Pons (tissue), 1 donor: ENCODE measurements around the gene RSPH6A.
A peak's percentile ranks its signal among the peaks of the same experiment; 100 is the strongest.

Source experiments
- DNase-seq: peaks from one replicate; pipeline ENCODE4 v3.0.0-alpha.2; 2016; ENCODE audit warnings: low spot score

Gene RSPH6A

GRCh38 chr19:45814851-45815480 is at the start of gene RSPH6A:
Gene RSPH6A (minus strand): TSS chr19:45815308. CDS start chr19:45815176, 132 bp downstream.
- DNase-seq: no peak

DNA sequence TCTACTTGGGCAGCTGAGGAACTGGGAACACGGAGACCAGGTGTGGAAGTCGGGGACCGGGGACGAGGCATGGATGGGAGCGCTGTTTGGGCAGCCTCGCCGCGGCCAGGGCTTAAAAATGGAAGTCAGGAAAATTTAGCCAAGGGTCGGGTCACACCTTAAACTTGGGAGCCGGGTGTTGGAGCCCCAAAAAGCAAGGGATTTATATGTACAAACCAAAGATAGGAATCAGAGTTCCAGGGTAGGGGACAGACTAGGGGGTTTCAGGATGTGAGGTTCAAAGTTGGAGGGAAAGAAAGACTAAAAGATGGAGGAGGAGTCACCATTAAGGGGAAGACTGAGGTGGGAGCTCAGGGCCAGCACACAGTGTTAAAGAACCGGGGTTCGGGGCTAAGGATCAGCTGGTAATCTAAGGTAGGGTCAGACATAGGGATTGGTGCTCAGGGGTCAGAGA is 49.5 kb upstream of the RSPH6A start:
- DNase-seq: no peak

DNA sequence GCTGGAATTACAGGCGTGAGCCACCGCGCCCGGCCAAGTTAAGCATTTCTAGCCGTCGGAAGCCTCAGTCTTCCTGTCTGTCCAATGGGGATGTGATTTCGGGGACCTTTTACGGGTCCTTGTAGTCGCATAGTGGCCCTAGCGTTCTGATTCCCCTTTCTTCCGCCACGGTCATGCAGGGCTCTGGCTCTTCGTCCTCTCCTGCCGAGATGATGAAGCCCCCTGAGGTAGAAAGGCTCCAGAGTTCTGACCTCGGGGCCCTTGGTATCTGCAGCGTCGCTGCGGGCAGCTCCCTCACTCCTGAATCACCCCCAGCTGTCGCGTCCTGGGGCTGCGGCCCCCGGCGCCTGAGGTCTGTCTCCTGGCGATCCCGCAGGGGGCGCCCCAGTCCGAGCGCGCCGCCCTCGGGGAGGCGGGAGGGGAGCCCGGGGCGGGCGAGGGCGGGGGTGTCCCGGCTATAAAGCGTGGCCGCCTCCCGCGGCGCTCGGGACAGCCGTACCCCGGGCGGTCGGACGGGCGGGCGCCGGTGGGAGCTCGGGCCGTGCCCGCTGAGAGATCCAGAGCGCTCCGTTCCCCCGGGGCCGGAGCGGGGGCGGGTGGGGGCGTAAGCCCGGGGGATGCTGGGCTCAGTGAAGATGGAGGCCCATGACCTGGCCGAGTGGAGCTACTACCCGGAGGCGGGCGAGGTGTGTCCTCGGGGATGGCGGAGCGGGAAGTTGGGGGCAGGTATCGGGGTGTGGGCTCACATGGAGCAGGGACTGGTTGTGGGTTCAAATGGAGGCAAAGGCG is 48.9 kb upstream of the RSPH6A start, which contains the start of gene FOXA3:
Gene FOXA3, plus strand, starts transcription at position 487 of the 789 bp plus-strand sequence. Its CDS starts 131 bp downstream, at position 618.
- DNase-seq: no peak

DNA sequence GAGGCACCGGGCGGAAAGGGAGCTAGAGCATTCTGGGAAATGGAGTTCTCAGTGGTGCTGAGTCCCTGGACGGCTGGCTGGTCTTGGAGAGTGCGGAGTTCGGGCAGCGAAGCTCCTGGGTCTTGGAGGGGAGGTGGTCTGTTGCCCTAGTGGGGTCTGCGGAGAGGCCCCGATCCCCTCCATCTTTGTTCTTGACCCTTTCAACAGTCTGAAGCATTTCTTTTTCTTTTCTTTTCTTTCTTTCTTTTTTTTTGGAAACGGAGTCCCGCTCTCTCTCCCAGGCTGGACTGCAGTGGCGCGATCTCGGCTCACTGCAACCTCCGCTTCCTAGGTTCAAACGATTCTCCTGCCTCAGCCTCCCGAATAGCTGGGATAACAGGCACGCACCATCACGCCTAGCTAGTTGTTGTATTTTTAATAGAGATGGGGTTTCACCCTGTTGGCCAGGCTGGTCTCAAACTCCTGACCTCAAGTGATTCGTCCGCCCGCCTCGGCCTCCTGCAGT is 48.3 kb upstream of the RSPH6A start:
- DNase-seq: no peak

- DNase-seq: peak; percentile 99
Observed at GRCh38 chr19:45862564-45863334, 47.6 kb upstream of the RSPH6A start, which contains the start of gene SYMPK. Gene SYMPK (minus strand): TSS chr19:45863147. CDS start chr19:45854495, 8,652 bp downstream.

GRCh38 chr19:45862271-45862563 is 47.1 kb upstream of the RSPH6A start:
- no peak for DNase-seq

DNA sequence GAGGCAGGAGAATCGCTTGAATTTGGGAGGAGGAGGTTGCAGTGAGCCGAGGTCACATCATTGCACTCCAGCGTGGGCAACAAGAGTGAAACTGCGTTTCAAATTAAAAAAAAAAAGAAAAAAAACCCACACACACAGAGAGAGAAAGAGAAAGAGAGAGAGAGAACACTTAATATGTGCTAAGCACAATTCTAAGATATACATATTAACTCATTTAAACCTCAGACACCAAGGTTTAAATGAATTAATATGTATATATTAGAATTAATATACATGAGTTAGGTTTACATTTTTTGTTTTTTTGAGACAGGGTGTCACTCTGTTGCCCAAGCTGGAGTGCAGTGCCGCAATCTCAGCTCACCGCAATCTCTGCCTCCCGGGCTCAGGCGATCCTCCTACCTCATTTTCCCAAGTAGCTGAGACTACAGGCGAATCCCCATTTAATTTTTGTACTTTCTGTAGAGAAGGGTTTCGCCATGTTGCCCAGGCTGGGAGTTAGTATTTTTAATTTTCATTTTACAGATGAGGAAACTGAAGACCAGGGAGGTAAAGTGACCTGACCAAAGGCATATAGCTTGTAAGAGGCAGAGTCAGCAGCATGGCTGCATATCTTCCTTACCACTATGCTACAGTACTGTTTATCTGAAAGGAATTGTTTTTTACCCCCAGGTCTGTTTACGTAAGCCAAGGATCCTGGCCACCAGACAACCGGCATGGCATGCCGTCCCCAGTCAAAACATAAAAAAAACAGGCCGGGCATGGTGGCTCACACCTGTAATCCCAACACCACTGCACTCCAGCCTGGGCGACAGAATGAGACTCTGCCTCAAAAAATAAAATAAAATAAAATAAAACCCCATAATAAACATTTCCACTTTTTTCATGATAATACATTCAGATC is 45.5 kb upstream of the RSPH6A start:
- no peak for DNase-seq

DNA sequence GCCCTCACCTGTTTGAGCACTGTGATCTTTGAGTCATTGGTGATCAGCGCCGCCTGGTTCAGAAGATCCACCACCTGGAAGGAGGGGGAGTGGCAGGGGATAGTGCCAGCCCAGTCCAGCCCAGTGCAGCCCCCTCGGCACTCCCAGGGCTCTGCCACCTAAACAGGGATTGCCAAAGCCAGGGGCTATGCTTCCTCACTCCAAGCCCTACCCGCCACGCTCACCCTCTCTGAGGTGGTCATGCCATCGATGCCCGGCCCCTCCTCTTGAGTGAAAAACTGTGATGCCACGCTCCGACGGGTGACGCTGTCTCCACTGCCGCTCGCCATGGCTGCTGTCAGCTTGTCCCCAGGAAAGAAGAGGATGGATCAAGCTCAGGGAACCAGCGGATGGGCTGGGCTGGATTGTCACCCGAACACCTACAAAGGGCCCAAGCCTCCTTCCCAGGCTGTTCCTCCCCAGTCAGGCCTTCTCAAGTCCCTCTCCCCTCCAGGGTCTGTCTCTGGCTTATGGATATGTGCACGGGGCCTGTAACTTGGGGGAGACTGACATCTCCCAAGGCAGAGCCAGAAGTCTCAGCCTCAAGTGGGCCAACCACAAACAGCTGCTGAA is 39.2 kb upstream of the RSPH6A start:
- DNase-seq: no peak

DNA sequence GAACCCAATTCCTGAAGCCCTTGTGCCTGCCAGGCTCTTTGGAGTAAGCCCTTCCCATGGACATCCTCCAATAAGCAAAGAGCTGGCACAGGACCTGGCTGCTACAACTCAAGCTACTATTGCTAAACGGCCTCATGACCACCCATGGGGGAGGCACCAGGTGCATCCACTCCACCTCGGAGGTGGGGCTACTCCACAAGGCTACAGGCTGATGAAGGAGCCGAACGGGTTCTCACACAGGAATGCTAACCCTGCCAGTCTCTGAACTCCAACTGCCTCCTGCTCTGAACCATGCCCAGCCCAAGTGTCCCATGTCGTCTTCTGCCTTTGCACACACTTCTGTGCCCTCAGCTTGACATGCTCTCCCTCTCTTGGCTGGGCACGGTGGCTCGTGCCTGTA is 37.9 kb upstream of the RSPH6A start:
- peak; percentile 9 for DNase-seq

- no peak for DNase-seq
Observed at GRCh38 chr19:45852145-45852750, 37.1 kb upstream of the RSPH6A start.

GRCh38 chr19:45848922-45849321 is 33.8 kb upstream of the RSPH6A start:
- DNase-seq: no peak

GRCh38 chr19:45847663-45848062 is 32.6 kb upstream of the RSPH6A start:
- no peak for DNase-seq

DNA sequence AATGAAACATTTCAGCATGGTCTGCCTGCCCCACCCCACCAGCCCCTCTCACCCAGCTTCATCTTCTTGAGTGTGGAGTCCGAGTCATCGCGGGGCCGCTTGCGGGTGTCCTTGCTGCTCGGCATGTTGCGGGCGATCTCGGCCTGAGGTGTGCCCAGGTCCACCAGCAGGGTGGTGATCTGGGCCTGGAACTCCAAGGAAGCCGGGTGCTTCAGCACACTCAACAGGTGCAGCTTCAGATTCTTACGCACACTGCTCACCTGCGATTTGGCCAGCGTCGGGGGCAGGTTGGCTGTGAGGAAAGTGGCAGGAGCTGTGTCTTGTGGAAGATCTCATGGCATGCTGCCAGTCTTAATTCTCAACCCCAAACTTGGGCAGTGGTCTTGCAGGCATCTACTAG is 27.1 kb upstream of the RSPH6A start:
- no peak for DNase-seq

DNA sequence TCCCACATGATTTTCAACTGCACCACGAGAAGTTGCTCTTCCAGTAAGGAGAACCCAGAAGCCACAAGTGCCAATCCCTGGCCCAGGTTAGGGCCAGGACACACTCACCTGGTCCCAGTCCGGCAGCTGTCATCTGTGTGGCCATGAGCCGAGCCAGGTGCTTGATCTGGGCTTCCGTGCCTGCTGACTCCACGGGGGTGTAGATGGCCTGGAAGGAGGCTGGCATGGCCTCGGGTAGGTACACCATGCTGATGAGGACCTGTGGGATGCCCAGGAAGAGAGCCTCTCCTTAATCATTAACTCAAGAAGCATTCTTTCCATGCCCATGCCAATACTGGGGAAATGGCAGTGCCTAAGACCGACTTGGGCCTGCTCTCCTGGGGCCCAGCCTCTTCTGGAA is 19.9 kb upstream of the RSPH6A start:
- no peak for DNase-seq

- no peak for DNase-seq
Observed at GRCh38 chr19:45828945-45829344, 13.8 kb upstream of the RSPH6A start.

DNA sequence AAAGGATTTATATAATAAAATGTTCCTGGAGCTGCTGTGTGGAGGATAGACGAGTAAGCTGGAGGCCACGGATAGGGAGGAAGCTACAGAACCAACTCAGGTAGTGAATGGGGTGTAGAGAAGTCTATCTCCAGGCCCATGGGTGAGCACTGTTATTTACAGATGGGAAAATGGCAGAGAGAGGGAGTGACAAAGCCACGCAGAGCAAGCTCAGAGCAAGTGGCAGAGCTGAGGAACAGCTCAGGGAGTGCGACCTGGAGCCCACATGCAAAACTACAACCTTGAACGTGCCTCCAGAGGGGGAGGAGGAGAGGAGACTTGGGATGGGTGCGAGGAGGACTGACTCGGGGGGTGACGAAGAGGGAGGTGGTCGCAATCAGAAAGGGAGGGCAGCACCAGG is 13.4 kb upstream of the RSPH6A start:
- no peak for DNase-seq

DNA sequence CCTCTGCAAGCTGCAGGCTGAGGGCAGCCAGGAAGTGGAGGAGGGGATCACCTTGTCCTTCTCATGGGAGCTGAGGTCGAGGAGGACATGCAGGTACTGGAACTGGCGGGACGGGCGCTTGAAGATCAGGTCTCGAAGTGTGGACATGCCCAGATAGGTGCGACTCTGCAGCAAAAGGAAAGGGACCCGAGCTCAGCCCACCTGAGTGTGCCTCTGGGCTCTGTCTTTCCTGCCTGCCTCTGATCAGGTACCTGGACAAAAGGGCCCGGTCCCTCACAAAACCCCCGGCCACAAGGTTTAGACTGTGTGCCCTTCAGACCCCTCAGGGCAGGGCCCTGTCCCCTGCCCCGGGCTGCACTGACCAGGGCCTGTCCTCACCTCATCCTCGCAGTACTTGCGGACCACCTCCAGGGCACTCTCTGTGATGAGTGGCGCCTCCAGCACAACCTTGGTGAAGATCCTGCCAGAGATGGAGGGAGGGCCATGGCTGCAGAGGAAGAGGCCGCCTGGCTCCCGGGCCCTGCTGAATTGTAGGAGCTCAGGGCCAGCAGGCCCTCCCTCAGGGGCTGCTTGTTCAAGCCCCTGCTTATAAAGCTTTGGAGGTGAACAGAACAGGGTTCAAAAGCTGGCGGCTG is 12.5 kb upstream of the RSPH6A start:
- DNase-seq: no peak

DNA sequence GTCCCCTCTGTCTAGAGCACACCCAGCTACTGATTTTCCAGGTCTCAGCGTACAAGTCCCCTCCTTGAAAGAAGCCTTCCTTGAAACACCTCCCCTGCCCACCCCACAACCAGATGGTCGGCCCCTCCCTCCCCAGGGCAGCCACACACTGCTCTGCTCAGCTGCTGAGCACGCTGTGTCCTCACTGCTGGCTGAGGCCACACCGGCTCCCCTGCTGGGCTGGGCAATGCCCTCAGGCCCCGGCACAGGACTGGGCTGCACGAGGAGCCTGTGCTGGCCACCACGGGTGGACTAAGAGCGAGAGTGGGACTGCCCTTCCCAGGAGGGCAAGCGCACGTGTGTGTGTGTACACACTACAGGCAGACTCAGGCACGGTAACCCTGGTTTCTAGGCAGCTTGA is 11.8 kb upstream of the RSPH6A start:
- DNase-seq: no peak

- no peak for DNase-seq
Observed at GRCh38 chr19:45825917-45826893, 11.1 kb upstream of the RSPH6A start.
